GM15510 (cell line): ENCODE results near the gene PTRH2.

Experiments used
- POLR2A ChIP-seq: IDR thresholded peaks from 3 replicates; pipeline ENCODE4 v1.6.1; 2011; ENCODE audit warnings: borderline replicate concordance; ENCODE audit not compliant: insufficient read length; ENCODE audit errors: extremely low read depth

The PTRH2 gene

GRCh38 chr17:59651346-59651745 lies 55.9 kb downstream of the PTRH2 start:
- TF ChIP-seq POLR2A = no peak

- TF ChIP-seq POLR2A = no peak
Observed at GRCh38 chr17:59650642-59651041, 56.6 kb downstream of the PTRH2 start.

DNA sequence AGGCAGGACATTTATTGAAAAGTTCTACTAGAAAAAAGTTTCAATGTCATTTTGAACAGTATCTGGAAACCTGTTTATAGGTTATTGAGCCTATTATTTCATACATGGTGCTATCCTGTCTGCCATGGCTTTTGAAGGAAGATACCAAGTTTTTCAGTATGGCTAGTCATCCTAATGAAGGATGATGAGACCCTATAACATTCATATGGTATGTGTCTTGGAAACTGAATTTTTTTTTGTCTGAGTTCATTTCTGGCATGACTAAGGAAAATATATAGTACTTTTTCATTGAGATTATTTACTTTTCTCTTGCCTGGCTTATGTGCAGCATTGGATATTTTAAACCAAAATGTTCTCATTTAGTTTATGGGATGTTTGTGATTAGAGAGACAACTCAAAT lies 57.3 kb downstream of the PTRH2 start:
- no peak for TF ChIP-seq POLR2A
